Mesenteric fat pad (tissue), 1 donor: Measurements from ENCODE around the gene ATP2C2. TPM values are rescaled to one million over a fixed set of nuclear protein-coding genes. Genes with fewer than 3 reads are reported as not detected.
"Not testable (repeated sequence)": the region's sequence is repeated elsewhere in the genome, so short reads cannot be mapped to it uniquely, and the experiment has no call there.

Source experiments
- DNase-seq: peaks from one replicate; pipeline ENCODE4 v3.0.0-alpha.2; 2020; ENCODE audit warnings: low spot score
- total RNA-seq: library from RNA; stranded (reverse); fragmentation: NEBNext Ultra II Directional; extraction: Animal tissue kit (Norgen Biotek cat#: 25700); gene quantifications from one replicate; pipeline ENCODE4 v1.2.1, GENCODE V29; 2021
- donor health status: DM: yes; HTN: yes; CAD: no.

Gene ATP2C2
- total RNA-seq, 1 donor from 2014 or later, result 0.67 TPM

DNA sequence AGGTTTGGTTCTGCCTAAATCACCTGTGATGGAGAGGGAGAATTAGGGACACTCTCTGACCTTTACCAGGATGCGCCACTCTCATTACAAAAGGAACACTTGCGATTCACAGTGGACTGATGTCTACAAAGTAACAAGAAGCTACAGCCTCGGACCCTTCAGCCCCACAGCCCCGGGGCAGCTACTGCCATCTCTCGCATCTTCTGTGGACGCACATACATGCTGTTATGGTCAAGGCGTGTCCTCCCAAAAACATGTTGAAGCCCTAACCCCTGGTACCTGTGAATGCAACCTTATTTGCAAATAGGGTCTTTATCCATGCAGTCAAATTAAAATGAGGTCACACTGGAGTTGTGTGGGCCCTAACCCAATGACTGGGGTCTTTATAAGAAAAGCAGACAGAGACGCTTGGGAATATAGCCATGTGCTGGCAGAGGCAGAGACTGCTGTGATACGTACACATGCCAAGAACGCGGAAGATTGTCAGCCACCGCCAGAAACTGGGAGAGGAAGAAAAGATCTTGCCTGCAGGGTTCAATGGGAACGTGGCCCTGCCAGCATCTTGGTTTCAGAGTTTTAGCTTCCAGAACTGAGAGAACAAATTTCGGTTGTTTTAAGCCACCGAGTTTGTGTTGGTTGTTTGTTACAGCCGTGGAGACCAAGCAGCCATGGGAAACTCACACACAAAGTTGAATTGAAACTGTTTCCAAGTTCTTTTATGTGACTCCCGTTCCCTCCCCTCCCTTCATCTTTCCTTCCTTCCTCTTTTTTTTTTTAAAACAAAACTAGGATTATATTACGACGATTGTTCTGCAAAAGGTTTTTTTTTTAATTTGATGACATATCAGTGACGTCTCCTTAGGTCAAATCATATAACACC lies 23.1 kb downstream of the ATP2C2 start:
- no peak for DNase-seq

DNA sequence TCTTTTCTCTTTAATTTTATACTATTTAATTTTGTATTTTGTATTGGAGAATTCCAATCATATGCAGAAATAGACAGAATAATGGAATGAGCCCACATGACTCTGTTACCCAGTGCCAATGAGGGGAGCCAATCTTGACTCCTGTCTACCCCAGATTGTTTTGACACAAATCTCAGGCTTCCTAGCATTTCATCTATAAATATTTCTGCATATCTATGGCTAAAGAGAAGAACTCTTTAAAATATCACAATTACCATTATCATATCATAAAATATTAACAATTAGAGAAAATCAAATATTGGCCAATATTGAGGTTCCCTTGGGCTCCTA lies 23.7 kb downstream of the ATP2C2 start:
- DNase-seq, result no peak

DNA sequence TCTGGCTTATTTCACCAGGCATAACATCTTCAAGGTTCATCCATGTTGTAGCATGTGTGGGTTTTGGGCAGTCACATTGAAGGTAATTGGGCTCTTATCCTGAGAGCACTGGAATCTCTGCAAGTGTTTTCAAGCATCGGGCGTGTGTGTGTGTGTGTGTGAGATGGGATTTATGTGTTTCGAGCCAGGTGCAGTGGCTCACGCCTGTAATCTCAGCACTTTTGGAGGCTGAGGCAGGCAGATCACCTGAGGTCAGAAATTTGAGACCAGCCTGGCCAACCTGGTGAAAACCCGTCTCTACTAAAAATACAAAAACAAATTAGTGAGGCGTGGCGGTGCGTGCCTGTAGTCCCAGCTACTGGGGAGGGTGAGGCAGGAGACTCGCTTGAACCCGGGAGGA lies 27.7 kb downstream of the ATP2C2 start:
- DNase-seq, result not testable (repeated sequence)

DNA sequence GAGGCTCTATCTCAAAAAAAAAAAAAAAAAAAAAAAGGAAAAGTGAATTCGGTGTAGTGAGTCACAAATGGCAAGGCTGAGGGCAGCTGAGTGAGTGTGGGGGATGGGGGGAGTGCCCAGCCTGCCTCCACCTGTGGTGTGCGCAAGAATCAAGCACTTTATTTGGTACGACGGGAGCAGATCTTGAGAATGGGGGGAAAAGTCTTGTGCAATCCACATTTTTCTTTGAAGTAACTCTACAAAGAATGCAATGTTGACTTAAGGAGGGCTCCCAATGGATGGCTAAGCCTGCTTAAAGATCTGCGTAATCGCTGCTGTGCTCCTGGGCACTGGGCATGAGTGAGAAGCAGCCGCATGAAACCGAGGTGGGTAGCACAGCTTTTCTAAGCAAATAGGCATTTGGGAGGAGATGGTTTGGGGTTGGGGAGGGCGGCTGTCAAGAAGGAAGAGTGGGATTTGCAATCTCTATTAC lies 28.2 kb downstream of the ATP2C2 start:
- no peak for DNase-seq

DNA sequence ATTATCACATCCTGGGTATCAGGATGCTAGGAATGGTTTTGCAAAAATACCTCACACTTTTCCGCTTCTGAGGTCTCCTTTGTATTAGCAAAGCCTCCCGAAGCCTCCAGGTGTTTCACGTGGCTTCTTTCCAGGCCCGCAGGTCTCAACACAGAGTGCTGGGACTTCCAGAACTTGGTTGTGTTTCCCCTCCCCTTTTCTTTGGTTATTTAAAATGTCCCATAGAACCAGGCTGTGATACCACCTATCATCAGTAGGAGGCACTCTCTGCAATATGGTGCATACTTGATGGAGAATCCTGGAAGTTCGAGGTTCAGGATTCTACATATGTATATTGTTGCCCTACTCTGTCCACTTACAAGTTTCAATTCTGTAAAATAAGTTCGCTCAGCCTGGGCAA lies 28.8 kb downstream of the ATP2C2 start:
- no peak for DNase-seq

DNA sequence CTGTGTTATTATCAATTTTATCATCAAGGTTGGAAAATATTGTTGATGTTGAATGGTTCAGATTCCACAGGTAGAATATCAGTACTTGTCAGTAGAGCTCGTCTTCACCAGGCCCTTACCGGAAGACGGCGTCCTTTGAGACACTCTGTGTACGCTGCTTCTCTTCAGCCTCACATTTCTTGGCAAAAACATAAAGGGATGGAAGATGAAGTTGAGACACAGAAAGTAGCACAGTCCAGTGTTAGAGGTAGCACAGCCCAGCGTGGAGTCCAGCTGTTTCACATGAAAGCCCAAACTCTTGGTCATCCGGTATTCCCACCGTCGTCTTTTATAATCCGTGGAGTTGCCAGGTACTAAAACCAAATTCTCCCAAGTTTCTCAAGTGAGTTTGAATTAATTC lies 30.4 kb downstream of the ATP2C2 start:
- no peak for DNase-seq

DNA sequence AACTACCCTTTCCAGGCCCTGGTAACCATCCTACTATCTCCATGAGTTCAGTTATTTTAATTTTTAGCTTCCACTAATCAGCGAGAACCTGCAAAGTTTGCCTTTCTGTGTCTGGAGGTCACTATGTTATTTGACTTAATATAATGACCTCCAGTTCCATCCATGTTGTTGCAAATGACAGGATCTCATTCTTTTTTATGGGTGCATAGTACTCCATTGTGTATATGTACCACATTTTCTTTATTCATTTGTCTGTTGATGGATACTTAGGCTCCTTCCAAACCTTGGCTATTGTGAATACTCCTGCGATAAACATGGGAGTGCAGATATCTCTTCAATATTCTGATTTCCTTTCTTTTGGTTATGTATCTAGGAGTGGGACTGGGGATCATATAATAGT lies 31.6 kb downstream of the ATP2C2 start:
- not testable (repeated sequence) for DNase-seq

DNA sequence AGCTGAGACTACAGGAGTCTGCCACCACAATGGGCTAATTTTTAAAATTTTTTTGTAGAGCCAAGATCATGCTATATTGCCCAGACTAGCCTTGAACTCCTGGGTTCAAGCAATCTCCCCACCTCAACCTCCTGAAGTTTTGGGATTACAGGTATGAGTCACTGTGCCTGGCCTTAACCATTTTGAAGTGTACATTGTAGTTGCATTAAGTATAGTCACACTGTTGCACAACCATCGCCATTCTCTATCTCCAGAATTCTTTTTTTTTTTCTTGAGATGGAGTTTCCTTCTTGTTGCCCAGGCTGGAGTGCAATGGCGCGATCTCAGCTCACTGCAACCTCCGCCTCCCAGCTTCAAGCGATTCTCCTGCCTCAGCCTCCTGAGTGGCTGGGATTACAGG lies 35.1 kb downstream of the ATP2C2 start:
- DNase-seq, result not testable (repeated sequence)

DNA sequence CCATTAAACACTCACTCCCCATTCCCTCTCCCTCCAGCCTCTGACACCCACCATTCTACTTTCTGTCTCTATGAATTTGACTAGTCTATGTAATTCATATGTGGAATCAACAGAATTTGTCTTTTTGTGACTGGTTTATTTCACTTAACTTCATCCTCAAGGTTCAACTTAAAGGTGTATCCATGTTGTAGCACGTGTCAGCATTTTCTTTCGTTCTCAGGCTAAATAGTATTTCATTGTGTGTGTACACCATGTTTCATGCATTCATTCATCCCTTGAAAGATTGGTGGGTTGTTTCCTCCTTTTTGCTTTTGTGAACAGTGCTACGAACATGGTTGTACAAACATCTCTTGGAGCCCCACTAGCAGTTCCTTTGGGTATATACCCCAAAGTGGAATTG lies 36.0 kb downstream of the ATP2C2 start:
- DNase-seq, result no peak

DNA sequence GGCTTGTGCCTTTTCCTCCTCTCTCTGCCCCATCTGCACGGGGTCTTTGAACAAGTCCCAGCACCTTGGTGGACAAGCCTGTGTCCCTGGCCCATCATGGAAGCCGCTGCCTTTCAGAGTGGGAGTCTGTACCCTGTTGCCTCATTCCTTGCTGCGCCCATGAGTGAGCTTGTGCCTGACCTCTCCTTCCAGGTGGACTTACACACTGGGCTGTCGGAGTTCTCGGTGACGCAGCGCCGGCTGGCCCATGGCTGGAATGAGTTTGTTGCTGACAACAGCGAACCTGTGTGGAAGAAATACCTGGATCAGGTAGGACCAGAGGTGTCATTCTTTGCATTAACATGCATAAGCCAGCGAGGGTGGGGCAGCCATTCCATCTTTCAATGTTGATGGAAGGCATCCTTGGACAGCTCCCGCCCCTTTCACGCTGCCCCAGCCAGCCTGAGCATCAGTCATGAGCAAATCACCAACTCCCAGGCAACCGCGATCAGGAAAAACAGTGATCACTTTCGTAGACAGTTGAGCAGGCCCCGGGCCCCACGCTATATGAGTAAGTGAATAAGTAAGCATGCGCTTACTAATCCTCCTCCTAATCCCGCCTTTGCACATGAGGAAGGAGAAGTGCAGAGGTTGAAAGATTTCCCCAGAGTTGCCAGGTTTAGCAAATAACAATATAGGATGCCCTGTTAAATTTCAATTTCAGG lies 36.8 kb downstream of the ATP2C2 start:
- no peak for DNase-seq

DNA sequence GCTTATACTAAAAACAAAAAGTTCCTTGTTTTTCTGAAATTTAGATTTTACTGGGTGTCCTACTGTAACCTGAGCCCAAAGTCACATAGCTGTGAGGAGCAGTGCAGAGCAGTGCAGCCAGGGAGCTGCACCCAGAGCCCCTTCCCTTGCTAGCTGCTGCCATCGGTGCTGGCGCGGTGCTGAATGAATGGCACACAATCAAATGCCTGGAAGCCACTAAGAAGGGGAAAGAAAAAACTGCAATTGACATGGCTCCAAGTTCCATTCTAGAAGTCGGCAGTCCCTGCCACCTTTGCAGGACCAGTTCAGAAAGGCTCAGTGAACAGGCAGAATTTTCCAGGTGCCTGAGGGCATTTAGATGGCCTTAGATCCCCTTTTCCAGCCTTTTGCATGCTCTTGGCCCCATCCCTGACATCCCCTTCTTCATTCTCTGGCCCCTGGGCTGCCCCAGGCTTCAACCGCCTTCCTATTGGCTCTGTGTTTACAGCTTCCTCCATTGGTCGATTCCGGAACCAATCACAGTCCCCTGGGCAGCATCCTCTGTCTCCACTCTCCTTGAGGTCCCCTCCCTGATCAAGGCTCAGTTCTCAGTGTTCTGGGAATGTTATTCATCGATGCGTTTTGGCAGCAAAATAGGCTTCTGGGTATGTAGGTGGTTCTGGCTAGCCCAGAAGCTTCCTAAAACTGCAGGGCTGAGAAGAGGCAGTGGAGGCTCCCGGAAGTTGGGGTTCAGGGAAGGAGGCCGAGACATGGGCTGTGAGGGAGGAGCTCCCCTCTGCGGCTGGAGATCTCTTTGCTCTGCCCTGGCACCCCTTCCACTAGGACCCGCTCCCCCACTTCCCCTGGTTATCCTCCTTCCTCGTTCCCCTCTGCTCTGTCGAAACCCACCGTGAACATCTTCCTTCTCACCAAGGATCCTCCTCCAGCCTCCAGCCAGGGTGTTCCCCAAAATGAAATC lies 37.9 kb downstream of the ATP2C2 start:
- no peak for DNase-seq

DNA sequence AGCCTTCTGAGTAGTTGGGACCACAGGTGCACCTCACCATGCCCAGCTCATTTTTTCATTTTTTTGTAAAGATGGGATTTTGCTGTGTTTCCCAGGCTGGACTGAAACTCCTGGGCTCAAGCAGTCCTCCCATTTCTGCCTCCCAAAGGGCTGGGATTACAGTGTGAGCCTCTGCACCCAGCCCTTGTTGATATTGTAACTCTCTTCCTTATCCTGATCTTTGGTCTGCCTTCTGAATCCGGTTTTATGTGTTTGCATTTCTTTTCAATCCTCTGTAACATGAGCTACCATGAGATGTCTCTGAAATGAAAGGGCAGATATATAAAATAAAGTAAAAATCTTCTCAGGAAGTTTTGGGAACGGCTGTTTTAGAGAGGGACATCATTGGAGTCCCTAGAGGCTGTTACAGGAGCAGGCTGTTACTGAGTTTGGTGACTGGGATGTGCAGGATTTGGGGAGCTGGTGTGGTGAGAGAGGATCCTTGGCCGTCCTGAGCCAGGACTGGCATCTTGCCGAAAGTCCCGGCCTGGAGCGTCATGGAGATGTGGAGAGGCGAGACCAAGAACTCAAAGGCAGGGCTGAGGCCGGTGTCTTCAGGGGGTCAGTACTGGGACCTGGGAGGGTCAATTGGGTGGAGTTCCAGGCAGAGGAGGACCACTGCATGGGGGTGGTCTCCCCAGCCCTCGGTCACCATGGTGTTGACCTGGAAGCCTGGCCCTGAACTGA lies 39.4 kb downstream of the ATP2C2 start:
- DNase-seq, result no peak

DNA sequence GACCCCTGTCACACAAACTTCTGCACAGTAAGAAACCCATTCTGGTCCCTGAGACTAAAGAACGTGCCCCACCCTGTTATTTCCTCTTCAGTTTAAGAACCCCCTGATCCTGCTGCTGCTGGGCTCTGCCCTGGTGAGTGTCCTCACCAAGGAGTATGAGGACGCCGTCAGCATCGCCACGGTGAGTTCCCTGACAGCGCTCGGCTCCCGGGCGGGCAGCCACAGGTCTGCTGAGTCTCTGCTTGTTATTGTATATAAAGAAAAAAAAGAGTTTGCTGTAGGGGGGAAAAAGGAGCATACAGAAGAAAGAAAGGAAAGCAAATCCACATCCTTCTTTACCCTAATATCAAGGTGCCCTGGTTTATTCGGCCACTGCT lies 40.0 kb downstream of the ATP2C2 start:
- no peak for DNase-seq

DNA sequence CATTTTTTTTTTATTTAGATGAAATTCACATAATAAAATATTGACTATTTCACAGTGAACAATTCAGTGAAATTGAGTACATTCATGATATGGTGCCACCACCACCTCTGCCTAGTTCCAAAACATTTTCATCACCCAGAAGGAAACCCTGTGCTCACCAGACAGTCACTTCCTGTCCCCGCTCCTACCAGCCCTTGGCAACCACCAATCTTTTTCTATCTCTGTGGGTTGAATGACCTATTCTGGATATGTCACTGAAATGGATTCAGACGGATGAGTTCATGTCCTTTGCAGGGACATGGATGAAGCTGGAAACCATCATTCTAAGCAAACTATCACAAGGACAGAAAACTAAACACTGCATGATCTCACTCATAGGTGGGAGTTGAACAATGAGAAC lies 40.5 kb downstream of the ATP2C2 start:
- DNase-seq, result no peak

DNA sequence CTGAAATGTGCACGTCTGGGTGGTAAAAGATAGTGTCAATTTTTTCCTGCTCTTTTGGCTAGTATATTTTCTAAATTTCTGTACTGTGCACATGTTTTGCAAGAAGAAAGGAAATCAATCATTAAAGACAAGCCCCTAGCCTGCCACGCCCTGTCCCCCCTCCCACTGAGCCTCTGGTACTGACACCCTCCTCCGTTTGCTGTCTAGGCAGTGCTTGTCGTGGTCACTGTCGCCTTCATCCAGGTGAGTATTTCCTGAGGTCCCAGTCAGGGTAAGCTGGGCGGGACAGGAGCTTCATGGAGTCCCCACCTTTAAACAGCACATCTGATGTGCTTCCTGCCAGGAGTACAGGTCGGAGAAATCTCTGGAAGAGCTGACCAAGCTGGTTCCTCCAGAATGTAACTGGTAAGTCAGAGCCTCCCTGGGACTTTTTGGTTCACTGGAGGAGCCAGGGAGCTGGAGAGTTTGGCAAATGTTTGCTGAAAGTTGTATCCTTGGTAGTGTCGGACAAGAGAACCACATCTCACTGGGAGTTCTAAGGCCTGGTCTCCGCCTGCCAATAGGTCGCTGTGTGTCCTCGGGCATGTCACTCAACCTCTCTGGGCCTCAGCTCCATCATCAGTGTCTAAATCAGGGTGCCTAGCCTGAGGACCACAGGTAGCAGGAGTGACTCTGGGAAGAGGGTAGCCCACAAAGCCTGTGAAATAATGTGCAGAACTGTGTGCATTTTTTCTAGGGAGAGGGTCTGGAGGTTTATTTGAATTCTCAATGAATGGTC lies 42.2 kb downstream of the ATP2C2 start:
- no peak for DNase-seq

DNA sequence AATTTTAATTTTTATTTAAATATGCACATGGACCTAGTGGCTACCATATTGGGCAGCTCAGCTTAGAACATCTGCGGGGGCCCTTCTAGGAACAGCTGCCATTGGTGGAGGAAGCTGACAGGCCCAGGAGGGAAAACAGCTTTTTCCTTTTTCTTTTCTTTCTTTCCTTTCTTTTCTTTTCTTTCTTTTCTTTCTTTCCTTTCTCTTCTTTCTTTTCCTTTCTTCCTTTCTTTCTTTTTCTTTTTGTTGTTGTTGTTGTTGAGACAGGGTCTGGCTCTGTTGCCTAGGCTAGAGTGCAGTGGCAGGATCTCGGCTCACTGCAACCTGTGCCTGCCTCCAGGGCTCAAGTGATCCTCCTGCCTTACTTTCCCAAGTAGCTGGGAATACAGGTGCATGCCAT lies 43.4 kb downstream of the ATP2C2 start:
- DNase-seq, result no peak

DNA sequence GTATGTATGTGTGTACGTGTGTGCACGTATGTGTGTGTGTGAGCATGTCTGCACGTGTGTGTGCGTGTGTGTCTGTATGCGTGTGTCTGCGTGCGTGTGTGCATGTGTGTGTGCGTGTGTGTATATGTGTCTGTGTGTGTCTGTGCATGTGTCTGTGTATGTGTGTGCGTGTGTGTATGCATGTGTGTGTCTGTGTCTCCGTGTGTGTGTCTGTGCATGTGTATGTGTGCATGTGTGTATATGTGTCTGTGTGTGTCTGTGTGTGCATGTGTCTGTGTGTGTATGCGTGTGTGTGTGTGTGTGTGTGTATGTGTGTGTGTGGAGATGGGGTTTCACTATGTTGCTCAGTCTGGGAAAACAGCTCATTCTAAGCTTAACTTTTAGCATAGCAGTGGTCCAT lies 43.9 kb downstream of the ATP2C2 start:
- no peak for DNase-seq

DNA sequence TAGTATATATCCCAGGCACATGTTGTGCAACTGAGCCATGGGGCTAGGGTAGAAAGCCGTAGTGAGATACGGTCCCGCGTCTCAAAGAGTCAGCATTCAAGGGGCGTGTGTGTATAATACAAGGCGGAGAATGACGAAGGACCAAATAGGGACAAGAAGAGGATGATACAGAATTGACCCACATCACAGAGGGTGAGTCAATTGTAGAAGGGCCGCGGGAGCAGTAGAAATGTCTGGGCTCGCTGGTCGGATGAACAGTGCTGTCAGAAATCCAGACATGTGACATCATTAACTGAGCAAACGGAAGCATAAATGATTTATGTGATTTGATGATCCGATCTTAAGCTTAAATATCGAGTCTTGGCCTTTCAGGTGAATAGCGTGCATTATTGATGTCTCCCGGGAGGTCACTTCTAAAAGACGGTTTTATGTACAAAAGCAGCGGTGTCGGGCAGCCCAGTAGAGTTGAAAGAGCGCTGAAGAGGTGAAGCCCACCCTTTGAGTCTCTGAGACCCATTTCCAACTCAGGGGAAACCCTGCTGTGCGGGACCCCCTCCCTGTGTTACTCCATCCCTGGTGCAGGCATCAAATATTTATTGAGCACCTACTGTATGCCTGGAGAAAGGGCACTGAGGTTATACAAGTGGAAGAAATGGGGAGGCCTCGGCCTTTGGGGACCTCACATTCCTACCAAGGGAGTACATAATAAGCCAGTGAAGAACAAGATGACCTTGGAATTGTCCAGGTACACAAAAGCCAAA lies 45.1 kb downstream of the ATP2C2 start:
- DNase-seq, result no peak

DNA sequence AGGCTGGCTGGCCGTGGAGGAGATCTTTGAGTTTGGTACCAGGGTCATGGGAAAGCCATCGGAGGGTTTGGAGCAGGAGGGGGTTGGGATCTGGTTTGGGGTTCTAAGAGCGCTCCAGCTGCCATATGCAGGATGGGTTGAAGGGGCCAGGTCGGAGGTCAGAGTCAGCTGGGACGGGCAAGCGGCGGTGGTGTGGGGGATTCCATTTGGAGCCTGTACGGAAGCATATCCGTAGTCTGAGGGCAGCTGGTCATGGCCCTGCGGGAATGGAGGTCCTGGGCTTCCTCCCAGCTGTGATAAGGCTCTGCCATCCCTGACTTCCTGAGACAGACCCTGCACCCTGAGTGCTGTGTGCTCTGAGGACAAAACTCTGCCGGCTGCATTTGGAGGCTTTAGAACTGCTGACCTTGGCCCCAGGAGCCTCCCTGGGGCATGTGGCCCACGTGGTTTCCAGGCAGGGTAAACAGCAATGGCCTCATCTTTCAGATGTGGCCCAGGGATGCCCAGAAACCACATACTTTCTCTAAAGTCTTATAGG lies 46.5 kb downstream of the ATP2C2 start:
- no peak for DNase-seq
